Lower leg skin (tissue), 3 donors: ENCODE data around the gene PCBP1.
"Not testable (repeated sequence)": the region's sequence is repeated elsewhere in the genome, so short reads cannot be mapped to it uniquely, and the experiment has no call there.

ENCODE experiments used
- POLR2A ChIP-seq, 2 donors: fragments of 450-650 bp; IDR thresholded peaks; one replicate each; pipeline ENCODE4 v1.6.1; 2016 to 2017; ENCODE audit warnings: antibody characterized with exemption in 2 of 2, mild to moderate bottlenecking in 1 of 2, moderate library complexity in 1 of 2
- TF ChIP-seq, protein P1 (sequence below), 3 donors: fragments of 450-650 bp; IDR thresholded peaks; one replicate each; pipeline ENCODE4 v1.5.1; 2016; ENCODE audit warnings: antibody characterized with exemption in 3 of 3, mild to moderate bottlenecking in 3 of 3, moderate library complexity in 2 of 3

DNA sequence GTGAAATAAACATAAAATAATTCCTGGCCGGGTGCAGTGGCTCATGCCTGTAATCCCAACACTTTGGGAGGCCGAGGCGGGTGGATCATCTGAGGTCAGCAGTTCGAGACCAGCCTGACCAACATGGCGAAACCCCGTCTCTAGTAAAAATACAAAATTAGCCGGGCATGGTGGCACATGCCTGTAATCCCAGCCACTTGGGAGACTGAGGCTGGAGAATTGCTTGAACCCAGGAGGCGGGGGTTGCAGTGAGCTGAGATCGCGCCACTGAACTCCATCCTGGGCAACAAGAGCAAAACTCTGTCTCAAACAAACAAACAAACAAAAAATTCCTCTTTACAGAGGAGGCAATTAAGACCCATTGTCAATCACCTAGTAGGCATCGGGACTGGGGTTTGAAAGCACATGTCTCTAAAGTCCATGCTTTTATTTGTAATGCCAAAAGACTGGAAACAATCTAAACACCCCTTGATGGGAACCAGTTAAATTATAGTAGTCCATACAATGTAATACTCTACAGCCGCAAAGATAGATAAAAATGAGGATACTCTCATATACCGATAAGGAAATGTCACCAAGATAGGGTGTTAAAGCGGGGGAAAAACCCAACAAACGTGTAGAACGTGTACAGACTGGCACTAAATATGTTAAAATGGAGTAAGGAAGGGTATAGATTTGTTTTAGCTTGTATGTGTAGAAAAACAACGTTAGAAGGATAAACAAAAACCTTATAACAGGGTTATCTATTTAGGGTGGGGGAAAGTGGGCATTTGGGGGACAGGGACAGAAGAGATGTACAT lies 44.3 kb downstream of the PCBP1 start:
- TF ChIP-seq, protein P1, sequence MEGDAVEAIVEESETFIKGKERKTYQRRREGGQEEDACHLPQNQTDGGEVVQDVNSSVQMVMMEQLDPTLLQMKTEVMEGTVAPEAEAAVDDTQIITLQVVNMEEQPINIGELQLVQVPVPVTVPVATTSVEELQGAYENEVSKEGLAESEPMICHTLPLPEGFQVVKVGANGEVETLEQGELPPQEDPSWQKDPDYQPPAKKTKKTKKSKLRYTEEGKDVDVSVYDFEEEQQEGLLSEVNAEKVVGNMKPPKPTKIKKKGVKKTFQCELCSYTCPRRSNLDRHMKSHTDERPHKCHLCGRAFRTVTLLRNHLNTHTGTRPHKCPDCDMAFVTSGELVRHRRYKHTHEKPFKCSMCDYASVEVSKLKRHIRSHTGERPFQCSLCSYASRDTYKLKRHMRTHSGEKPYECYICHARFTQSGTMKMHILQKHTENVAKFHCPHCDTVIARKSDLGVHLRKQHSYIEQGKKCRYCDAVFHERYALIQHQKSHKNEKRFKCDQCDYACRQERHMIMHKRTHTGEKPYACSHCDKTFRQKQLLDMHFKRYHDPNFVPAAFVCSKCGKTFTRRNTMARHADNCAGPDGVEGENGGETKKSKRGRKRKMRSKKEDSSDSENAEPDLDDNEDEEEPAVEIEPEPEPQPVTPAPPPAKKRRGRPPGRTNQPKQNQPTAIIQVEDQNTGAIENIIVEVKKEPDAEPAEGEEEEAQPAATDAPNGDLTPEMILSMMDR (IDR thresholded peaks at IDR 0.05) = not testable (repeated sequence)
- TF ChIP-seq POLR2A (IDR thresholded peaks at IDR 0.05) = not testable (repeated sequence)
